GM12801 (cell line): Measurements from ENCODE around the gene AADACL2.

Experiments
- CTCF ChIP-seq: IDR thresholded peaks from one replicate; pipeline ENCODE4 v1.5.1; 2011; ENCODE audit warnings: control low read depth; ENCODE audit not compliant: insufficient read length; ENCODE audit errors: extremely low read depth

The AADACL2 gene

GRCh38 chr3:151765685-151766084, 32.0 kb downstream of the AADACL2 start:
- TF ChIP-seq CTCF, result no peak

- TF ChIP-seq CTCF, result no peak
These were observed 32.7 kb downstream of the AADACL2 start for GRCh38 chr3:151766454-151766853.

GRCh38 chr3:151768393-151768930, 34.7 kb downstream of the AADACL2 start:
- TF ChIP-seq CTCF, result no peak

GRCh38 chr3:151769175-151769574, 35.4 kb downstream of the AADACL2 start:
- TF ChIP-seq CTCF, result no peak

- no peak for TF ChIP-seq CTCF
These were observed 37.2 kb downstream of the AADACL2 start for GRCh38 chr3:151770956-151771355.

- TF ChIP-seq CTCF, result no peak
These were observed 39.2 kb downstream of the AADACL2 start for GRCh38 chr3:151772825-151773480.

GRCh38 chr3:151774235-151774634, 40.5 kb downstream of the AADACL2 start:
- no peak for TF ChIP-seq CTCF
